Activated CD8-positive, alpha-beta T cell treated with anti-CD3 and anti-CD28 coated beads for 36 hours (primary cell): ENCODE results near the gene FGF3. TPM values are rescaled to one million over a fixed set of nuclear protein-coding genes. Genes with fewer than 3 reads are reported as not detected.

ENCODE experiments used
- ATAC-seq: fragments of 200-7000 bp; cut with Tn5 transposase; one replicate; pipeline ENCODE4 v1.10.0; 2021; ENCODE audit warnings: mild to moderate bottlenecking, moderate library complexity
- CTCF ChIA-PET: fragments of 350-600 bp; sonication (Branson Sonifier 250); formaldehyde crosslinking; loops from one replicate; lab custom pipeline; 2021; ENCODE audit warnings: antibody characterized with exemption; lab: Charles Lee
- POLR2A ChIA-PET: fragments of 350-600 bp; sonication (Branson Sonifier 250); formaldehyde crosslinking; loops from one replicate; lab custom pipeline; 2021; ENCODE audit warnings: antibody characterized with exemption; lab: Charles Lee
- DNase-seq: peaks from one replicate; pipeline ENCODE4 v3.0.0-alpha.2; 2020
- H3K27ac Mint-ChIP-seq: one replicate; pipeline ENCODE4 v1.8.0; 2021; ENCODE audit warnings: mild to moderate bottlenecking, mixed read lengths
- H3K27me3 Mint-ChIP-seq: one replicate; pipeline ENCODE4 v1.8.0; 2021; ENCODE audit warnings: mixed read lengths
- H3K36me3 Mint-ChIP-seq: one replicate; pipeline ENCODE4 v1.8.0; 2021; ENCODE audit warnings: low read depth, mixed read lengths
- H3K4me1 Mint-ChIP-seq: one replicate; pipeline ENCODE4 v1.8.0; 2021; ENCODE audit warnings: low read depth, mixed read lengths
- H3K4me3 Mint-ChIP-seq: one replicate; pipeline ENCODE4 v1.8.0; 2021; ENCODE audit warnings: mild to moderate bottlenecking, moderate library complexity, mixed read lengths
- H3K9me3 Mint-ChIP-seq: one replicate; pipeline ENCODE4 v1.8.0; 2021; ENCODE audit warnings: mixed read lengths
- intact Hi-C: fragments of 100-400 bp; cut with micrococcal nuclease; formaldehyde crosslinking; loops from one replicate; pipeline ENCODE4 v1.10.0; 2022
- total RNA-seq, 2 experiments: library from RNA; stranded (reverse); gene quantifications; one replicate each; pipeline ENCODE4 v1.2.3, GENCODE V29; 2021
- TF ChIP-seq, protein P1 (sequence below): fragments of 200-600 bp; IDR thresholded peaks from one replicate; pipeline ENCODE4 v1.8.0; 2022; ENCODE audit warnings: antibody characterized with exemption, mild to moderate bottlenecking

FGF3 gene
- total RNA-seq, 2 experiments from 2014 or later: not detected

DNA sequence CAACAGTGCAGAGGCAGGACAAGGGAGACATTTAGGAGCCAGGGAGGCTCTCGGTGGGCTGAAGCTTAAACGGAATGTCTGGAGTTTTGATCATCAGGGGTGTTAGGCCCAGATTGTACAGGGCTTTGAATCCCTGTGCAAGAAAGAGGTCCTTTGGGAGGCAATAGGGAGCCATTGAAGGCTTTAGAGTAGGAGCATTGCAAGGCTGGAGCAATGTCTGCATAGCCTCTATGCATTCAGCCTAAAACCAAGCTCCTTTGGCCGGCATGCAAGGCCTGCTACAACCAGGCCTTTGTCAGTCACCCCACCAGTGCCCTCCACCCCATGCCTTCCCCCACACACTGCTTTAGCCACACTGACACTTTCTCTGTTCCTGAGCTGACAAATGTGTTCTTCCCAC is 47.4 kb upstream of the FGF3 start:
- no peaks in the 10 kb centered on the region for H3K9me3 Mint-ChIP-seq
- ATAC-seq (no peak), DNase-seq (no peak)
- no peak overlapping the region for H3K27ac Mint-ChIP-seq
- POLR2A ChIA-PET: interaction anchor here (0.6 kb wide), 1 partner anchor 79 kb away, joined by 3 read pairs; no protein-coding TSS in a partner anchor
- H3K36me3 Mint-ChIP-seq: no peaks in the 10 kb centered on the region
- TF ChIP-seq, protein P1, sequence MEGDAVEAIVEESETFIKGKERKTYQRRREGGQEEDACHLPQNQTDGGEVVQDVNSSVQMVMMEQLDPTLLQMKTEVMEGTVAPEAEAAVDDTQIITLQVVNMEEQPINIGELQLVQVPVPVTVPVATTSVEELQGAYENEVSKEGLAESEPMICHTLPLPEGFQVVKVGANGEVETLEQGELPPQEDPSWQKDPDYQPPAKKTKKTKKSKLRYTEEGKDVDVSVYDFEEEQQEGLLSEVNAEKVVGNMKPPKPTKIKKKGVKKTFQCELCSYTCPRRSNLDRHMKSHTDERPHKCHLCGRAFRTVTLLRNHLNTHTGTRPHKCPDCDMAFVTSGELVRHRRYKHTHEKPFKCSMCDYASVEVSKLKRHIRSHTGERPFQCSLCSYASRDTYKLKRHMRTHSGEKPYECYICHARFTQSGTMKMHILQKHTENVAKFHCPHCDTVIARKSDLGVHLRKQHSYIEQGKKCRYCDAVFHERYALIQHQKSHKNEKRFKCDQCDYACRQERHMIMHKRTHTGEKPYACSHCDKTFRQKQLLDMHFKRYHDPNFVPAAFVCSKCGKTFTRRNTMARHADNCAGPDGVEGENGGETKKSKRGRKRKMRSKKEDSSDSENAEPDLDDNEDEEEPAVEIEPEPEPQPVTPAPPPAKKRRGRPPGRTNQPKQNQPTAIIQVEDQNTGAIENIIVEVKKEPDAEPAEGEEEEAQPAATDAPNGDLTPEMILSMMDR: no peak
- H3K27me3 Mint-ChIP-seq: peaks cover 15% of the 10 kb centered on the region
- CTCF ChIA-PET: no interaction called here
- intact Hi-C loops: no loop called here
- no peaks in the 10 kb centered on the region for H3K4me1 Mint-ChIP-seq
- no peak overlapping the region for H3K4me3 Mint-ChIP-seq

DNA sequence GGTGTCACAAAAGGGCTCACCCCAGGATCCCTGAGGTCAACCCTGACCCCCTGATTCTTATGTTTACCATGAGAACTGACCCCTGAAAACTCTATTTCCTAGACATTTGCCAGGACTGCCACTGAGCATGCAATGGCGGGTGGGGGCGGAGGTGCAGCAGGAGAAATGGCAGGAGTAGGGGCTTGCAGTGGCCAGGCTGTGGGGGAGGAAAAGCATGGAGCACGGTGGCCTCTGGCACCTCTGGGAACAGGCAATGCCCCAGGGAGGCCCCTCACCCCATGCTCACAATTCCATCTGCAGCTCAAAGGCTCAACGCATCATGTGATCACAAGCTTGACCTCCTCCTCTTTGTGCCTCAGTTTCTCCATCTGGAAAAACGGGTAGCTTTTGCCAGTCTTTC is 46.5 kb upstream of the FGF3 start:
- ChIA-PET POLR2A (no interaction called here), CTCF (no interaction called here)
- TF ChIP-seq, protein P1: no peak
- H3K4me1 Mint-ChIP-seq: no peaks in the 10 kb centered on the region
- intact Hi-C loops: no loop called here
- ATAC-seq: no peak
- peaks cover 19% of the 10 kb centered on the region for H3K27me3 Mint-ChIP-seq
- H3K36me3 Mint-ChIP-seq: no peaks in the 10 kb centered on the region
- H3K27ac Mint-ChIP-seq: no peak overlapping the region
- H3K4me3 Mint-ChIP-seq: no peak overlapping the region
- no peak for DNase-seq
- H3K9me3 Mint-ChIP-seq: no peaks in the 10 kb centered on the region

DNA sequence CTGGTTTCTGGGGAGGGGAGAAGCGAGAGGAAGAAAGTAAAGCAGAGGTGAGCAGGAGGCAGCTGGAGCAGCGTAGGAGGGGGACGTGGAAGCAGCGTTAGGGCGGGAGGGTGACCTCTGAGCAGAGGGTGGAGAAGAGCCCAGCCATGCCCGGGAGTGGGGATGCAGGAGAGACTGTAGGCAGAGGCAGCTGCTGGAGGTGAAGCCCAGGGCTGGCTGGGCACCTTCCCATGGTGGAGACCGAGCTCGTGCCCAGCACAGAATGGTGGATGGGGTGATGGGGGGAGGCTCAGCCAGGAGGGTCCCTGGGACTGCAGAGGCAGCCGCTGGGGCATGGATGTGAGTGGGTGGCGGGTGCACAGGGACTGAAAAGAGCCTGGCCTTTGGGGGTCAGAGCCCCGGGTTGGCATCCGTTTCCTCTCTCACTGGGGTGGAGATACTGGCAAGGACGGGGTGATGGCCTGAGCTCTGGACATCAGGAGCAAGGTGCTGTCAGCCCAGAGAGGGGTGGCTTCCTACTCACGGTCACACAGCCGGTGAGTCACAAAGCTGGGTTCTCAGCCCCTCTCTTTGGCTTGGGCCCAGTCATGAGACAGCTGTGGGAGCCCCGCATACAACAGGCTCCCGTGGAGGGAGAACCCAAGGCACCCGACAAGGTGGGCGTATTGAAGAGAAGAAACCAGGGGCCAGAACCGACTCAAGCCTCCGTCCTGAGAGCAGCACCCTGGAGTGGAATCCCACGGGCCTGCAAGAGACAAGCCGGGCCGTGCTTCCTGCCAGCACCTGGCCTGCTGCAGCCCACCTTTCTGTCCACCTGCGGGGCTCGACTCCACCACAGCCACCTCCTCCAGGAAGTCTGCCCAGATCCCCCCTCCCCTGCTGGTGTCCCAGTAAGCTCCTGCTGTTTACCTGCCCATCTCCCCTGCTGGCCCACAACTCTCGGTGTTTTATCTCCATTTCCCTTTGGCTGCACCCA is 45.8 kb upstream of the FGF3 start:
- peaks cover 21% of the 10 kb centered on the region for H3K27me3 Mint-ChIP-seq
- no peak overlapping the region for H3K27ac Mint-ChIP-seq
- H3K4me3 Mint-ChIP-seq: no peak overlapping the region
- H3K9me3 Mint-ChIP-seq: no peaks in the 10 kb centered on the region
- ATAC-seq (no peak), DNase-seq (no peak)
- TF ChIP-seq, protein P1: no peak
- POLR2A ChIA-PET: no interaction called here
- no peaks in the 10 kb centered on the region for H3K4me1 Mint-ChIP-seq
- CTCF ChIA-PET: no interaction called here
- intact Hi-C loops: no loop called here
- no peaks in the 10 kb centered on the region for H3K36me3 Mint-ChIP-seq

DNA sequence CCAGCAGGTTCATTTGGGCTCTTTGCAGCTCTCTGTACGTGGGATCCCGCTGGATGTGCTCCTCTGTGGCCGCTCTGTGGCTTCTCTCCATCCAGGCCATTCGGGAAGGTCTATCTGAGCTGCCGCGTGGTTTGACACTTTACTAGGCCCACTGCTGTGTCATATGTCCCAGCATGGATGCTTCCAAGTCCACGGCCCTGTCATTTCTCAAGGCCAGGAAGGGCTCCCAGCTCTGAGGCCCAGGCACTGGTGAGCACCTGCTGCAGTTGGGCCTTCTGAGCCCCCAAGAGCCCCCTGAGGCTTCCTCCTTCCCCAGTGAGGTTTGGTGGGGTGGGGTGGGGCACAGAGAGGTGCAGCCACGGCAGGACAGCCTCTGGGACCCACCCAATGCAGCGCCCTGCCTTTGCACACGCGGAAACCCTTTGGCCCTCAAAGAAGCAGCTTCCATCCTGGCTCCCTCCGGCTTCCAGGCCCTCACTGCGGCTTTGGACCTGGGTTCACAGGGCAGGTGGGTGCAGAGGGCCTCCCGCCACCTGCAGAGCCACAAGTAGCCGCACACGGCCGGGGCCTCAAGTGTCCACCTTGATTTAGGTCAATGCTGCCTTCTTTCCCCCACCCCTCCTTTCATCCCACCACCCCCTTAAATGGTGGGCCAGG is 44.5 kb upstream of the FGF3 start:
- ATAC-seq: no peak
- H3K4me3 Mint-ChIP-seq: no peak overlapping the region
- no peaks in the 10 kb centered on the region for H3K4me1 Mint-ChIP-seq
- no peaks in the 10 kb centered on the region for H3K36me3 Mint-ChIP-seq
- ChIA-PET POLR2A (no interaction called here), CTCF (no interaction called here)
- TF ChIP-seq, protein P1: no peak
- peaks cover 28% of the 10 kb centered on the region for H3K27me3 Mint-ChIP-seq
- intact Hi-C loops: no loop called here
- no peaks in the 10 kb centered on the region for H3K9me3 Mint-ChIP-seq
- no peak for DNase-seq
- no peak overlapping the region for H3K27ac Mint-ChIP-seq
